IPS-15b (cell line): Measurements from ENCODE around the gene ST6GAL1.
"Not testable (repeated sequence)": the region's sequence is repeated elsewhere in the genome, so short reads cannot be mapped to it uniquely, and the experiment has no call there.

ENCODE experiments used
- H3K27me3 ChIP-seq: one replicate; pipeline ENCODE4 v1.6.1; 2013; ENCODE audit warnings: low read length; ENCODE audit not compliant: control insufficient read depth, insufficient read depth
- H3K36me3 ChIP-seq: one replicate; pipeline ENCODE4 v1.6.1; 2013; ENCODE audit warnings: low read length; ENCODE audit not compliant: control insufficient read depth, insufficient read depth
- H3K4me1 ChIP-seq: one replicate; pipeline ENCODE4 v1.6.1; 2013; ENCODE audit warnings: mild to moderate bottlenecking, low read length; ENCODE audit not compliant: control insufficient read depth, insufficient read depth
- H3K4me3 ChIP-seq: one replicate; pipeline ENCODE4 v1.5.1; 2013; ENCODE audit warnings: low read depth, low read length
- H3K9ac ChIP-seq: one replicate; pipeline ENCODE4 v1.6.1; 2013; ENCODE audit warnings: low read depth, mild to moderate bottlenecking, low read length
- H3K9me3 ChIP-seq: one replicate; pipeline ENCODE4 v1.6.1; 2013; ENCODE audit warnings: mild to moderate bottlenecking, low read length; ENCODE audit not compliant: control insufficient read depth, insufficient read depth

Gene ST6GAL1

GRCh38 chr3:186965141-186965879 is 35.0 kb downstream of the ST6GAL1 start:
- Histone ChIP-seq H3K4me1 (peaks cover 27% of the 10 kb centered on the region), H3K9ac (no peak overlapping the region)

DNA sequence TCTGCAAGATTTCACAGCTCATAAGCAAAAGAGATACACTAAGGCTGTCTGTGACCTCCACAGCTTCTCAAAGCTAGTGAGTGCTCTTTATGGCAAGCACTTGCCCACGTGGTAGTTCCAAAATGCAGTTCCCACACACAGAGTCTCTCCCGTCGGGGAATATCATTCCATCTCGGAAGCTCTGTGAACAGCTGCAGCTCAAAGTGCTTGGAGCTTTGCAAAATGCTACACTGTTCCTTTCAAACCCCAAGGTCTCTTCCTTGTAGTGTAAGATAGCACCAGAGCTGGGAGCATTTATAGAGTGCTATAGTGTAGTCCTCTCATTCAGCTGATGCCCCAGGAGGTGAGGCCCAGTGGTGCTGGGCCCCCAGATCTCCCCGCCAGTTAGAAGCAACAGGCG is 36.1 kb downstream of the ST6GAL1 start:
- Histone ChIP-seq H3K36me3 (peaks cover 15% of the 10 kb centered on the region), H3K9ac (no peak overlapping the region), H3K4me3 (no peak overlapping the region), H3K4me1 (peaks cover 26% of the 10 kb centered on the region), H3K27me3 (no peaks in the 10 kb centered on the region), H3K9me3 (no peaks in the 10 kb centered on the region)

More at GRCh38 chr3:186965141-186965879, 35.0 kb downstream of the ST6GAL1 start:
- H3K36me3 ChIP-seq = peaks cover 16% of the 10 kb centered on the region
- no peak overlapping the region for H3K4me3 ChIP-seq
- H3K27me3 ChIP-seq = no peaks in the 10 kb centered on the region
- no peaks in the 10 kb centered on the region for H3K9me3 ChIP-seq

DNA sequence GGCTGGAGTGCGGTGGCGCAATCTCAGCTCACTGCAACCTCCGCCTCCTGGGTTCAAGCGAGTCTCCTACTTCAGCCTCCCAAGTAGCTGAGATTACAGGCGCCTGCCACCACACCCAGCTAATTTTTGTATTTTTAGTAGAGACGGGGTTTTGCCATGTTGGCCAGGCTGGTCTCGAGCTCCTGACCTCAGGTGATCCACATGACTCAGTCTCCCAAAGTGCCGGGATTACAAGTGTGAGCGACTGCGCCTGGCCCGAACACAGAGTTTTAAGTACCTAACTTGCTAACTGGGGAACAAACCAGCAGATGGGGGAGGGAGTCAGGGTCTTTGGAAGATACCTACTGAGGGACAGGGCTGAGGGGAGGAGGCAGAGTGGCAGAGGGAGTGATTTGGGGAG is 36.9 kb downstream of the ST6GAL1 start:
- H3K9ac ChIP-seq, H3K27me3 ChIP-seq, H3K4me3 ChIP-seq, H3K9me3 ChIP-seq: not testable (repeated sequence)
- peaks cover 20% of the 10 kb centered on the region for H3K36me3 ChIP-seq
- peaks cover 19% of the 10 kb centered on the region for H3K4me1 ChIP-seq

GRCh38 chr3:186967686-186968085 is 37.4 kb downstream of the ST6GAL1 start:
- H3K9ac ChIP-seq = no peak overlapping the region
- H3K9me3 ChIP-seq = no peaks in the 10 kb centered on the region
- H3K4me3 ChIP-seq = no peak overlapping the region
- no peaks in the 10 kb centered on the region for H3K27me3 ChIP-seq
- H3K36me3 ChIP-seq = peaks cover 22% of the 10 kb centered on the region
- peaks cover 16% of the 10 kb centered on the region for H3K4me1 ChIP-seq

DNA sequence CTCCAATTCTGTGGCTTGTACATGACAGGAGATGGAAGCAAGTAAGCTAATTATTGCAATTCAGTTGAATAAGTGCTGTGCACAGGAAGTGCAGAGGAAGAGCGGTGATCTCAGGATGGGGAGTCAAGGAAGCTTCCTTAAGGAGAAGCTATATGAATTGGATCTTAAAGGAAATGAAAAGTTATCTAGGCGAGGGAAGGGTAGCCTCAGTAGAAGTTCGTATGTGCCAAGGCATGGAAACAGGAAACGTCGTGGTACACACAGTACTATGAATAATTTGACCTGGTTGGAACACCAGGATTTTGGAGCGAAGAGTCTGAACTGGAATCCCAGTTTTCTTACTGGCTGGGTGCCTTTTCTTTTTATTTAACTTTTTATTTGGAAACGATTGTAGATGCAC is 39.3 kb downstream of the ST6GAL1 start:
- Histone ChIP-seq H3K9me3 (no peaks in the 10 kb centered on the region), H3K27me3 (no peaks in the 10 kb centered on the region), H3K36me3 (peaks cover 23% of the 10 kb centered on the region), H3K9ac (no peak overlapping the region), H3K4me1 (peaks cover 7% of the 10 kb centered on the region), H3K4me3 (no peak overlapping the region)

GRCh38 chr3:186971106-186971505 is 40.8 kb downstream of the ST6GAL1 start:
- peaks cover 28% of the 10 kb centered on the region for H3K36me3 ChIP-seq
- not testable (repeated sequence) for H3K9me3 ChIP-seq, H3K27me3 ChIP-seq, H3K4me3 ChIP-seq, H3K9ac ChIP-seq, H3K4me1 ChIP-seq

- Histone ChIP-seq H3K4me1 (no peaks in the 10 kb centered on the region), H3K36me3 (peaks cover 25% of the 10 kb centered on the region), H3K9ac (no peak overlapping the region), H3K9me3 (no peaks in the 10 kb centered on the region), H3K27me3 (no peaks in the 10 kb centered on the region), H3K4me3 (no peak overlapping the region)
These were observed 41.3 kb downstream of the ST6GAL1 start for GRCh38 chr3:186971578-186971977.

- Histone ChIP-seq H3K4me3 (no peak overlapping the region), H3K36me3 (peaks cover 21% of the 10 kb centered on the region), H3K9me3 (no peaks in the 10 kb centered on the region), H3K9ac (no peak overlapping the region), H3K4me1 (no peaks in the 10 kb centered on the region), H3K27me3 (no peaks in the 10 kb centered on the region)
These were observed 43.4 kb downstream of the ST6GAL1 start for GRCh38 chr3:186973702-186974101.

DNA sequence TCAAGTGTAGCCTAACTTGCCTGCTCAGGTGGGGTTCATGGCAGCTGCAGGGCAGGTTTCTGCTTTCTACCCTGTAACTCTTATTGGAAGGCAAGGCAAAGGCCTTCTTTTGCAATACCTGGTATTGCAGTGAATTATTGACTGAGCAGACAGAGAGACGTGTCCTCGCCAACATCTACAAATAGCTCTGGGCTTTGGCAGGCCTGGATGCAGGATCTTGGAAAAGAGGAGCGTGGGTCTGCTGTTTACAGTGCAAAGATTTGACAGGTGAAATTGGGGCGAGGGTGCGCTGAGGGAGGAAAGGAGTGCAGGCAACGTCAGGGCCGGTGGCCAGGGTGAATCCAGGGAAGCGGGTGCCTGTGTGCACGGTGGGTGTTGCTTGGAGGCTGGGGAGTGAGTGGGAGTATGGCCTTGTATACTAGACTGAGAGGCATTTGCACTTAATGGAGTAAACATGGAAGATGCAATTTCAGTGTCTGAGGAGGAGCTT is 44.5 kb downstream of the ST6GAL1 start:
- H3K4me3 ChIP-seq = no peak overlapping the region
- no peaks in the 10 kb centered on the region for H3K9me3 ChIP-seq
- no peak overlapping the region for H3K9ac ChIP-seq
- H3K36me3 ChIP-seq = peaks cover 27% of the 10 kb centered on the region
- H3K27me3 ChIP-seq = no peaks in the 10 kb centered on the region
- H3K4me1 ChIP-seq = no peaks in the 10 kb centered on the region

- no peaks in the 10 kb centered on the region for H3K27me3 ChIP-seq
- no peaks in the 10 kb centered on the region for H3K9me3 ChIP-seq
- H3K4me1 ChIP-seq = no peaks in the 10 kb centered on the region
- H3K9ac ChIP-seq = no peak overlapping the region
- peaks cover 27% of the 10 kb centered on the region for H3K36me3 ChIP-seq
- H3K4me3 ChIP-seq = no peak overlapping the region
These were observed 45.4 kb downstream of the ST6GAL1 start for GRCh38 chr3:186975726-186976125.

DNA sequence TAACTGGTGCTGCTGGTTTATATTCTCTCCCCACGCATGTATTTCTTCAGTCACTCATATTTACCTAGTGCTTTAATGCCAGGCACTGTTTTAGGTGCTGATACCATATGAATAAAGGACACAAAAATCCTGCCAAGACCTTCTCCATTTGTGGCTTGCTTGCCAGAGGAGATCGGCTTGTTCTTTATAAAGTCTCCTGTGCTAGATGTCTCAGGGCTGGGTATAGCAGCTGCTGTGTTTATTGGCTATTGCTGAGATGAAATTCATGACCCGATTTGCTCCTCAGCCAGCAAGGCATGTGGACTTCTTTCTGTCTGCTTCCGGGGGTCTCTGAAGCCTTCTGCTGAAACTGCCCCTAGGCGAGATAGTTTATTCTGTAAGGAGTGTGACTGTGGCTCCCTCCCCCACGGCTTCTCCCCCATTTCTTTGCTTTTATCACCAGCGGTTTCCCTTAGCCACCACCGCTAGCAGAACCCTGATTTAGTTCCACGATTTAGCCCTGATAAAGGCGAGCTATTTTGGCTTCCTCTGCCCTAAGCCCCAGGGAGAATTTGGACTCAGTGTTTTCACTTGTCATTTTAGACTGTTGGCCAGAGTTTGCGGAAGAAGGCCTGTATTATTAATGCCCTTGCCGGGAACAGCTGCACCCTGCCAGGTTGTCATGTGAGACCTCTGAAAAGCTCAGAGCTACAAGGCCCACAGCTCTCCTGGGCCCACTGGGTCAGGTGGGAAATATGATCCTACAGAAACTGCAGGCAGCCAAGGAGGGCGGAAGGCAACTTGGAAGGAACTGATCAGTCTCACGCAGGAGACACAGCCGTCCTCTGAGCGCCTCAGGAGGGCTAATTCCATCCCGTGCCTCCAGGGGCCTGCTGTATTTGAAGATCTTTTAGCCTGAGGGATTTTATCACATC is 46.8 kb downstream of the ST6GAL1 start:
- no peaks in the 10 kb centered on the region for H3K4me1 ChIP-seq
- H3K4me3 ChIP-seq = no peak overlapping the region
- no peak overlapping the region for H3K9ac ChIP-seq
- H3K36me3 ChIP-seq = peaks cover 21% of the 10 kb centered on the region
- no peaks in the 10 kb centered on the region for H3K9me3 ChIP-seq
- no peaks in the 10 kb centered on the region for H3K27me3 ChIP-seq

DNA sequence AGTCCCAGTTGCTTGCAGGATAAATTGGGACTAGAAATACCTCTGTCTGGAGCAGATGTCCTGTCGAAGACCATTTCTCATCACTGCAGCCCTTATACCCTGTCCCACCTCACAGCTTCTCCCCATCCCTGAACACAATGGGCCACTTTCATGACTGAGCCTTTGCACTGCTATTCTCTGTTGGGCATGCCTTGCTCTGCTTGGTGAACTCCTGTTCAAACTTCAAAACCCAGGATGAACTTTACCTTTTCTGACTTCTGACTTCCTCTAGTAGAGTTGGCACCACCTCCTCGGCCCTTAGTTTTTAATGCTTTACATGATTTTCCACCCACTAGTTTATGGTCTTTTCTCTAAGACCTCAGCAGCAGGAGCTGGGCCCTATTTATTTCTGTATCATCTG is 48.4 kb downstream of the ST6GAL1 start:
- Histone ChIP-seq H3K9me3 (no peaks in the 10 kb centered on the region), H3K36me3 (peaks cover 13% of the 10 kb centered on the region), H3K27me3 (no peaks in the 10 kb centered on the region), H3K4me3 (no peak overlapping the region), H3K4me1 (no peaks in the 10 kb centered on the region), H3K9ac (no peak overlapping the region)
